ENCODE measurements around the gene UVSSA.

UVSSA gene

DNA sequence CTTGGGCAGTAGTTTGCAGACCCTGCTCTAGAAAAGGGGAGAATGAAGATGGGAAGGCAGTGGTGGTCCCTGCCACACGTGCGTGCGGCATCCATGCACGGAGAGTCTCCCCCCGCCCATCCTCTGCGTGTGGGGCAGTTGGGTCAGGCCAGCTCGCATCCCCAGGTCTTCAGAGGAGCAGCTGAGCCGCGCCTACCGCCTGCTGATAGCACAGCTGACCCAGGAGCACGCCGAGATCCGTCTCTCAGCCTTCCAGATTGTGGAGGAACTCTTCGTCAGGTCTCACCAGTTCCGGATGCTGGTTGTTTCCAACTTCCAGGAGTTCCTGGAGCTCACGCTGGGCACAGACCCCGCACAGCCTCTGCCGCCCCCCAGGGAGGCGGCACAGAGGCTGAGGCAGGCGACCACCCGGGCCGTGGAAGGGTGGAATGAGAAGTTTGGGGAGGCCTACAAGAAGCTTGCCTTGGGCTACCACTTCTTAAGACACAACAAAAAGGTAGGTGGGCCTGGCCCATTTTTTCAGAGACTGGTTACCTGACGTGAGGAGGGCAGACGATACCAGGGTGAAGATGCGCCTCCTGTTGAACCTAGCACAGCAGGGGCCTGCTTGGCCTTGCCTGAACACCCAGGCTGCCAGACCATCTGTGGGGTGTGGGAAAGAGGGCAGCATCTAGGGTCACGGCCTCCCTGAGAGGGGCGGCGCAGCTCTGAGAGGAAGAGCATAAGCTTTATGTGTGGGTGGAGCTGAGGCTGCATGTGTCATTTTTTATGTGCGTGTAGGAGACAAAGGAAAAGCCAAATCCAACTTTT lies 2.6 kb downstream of the UVSSA start:
- TF ChIP-seq, protein P1, sequence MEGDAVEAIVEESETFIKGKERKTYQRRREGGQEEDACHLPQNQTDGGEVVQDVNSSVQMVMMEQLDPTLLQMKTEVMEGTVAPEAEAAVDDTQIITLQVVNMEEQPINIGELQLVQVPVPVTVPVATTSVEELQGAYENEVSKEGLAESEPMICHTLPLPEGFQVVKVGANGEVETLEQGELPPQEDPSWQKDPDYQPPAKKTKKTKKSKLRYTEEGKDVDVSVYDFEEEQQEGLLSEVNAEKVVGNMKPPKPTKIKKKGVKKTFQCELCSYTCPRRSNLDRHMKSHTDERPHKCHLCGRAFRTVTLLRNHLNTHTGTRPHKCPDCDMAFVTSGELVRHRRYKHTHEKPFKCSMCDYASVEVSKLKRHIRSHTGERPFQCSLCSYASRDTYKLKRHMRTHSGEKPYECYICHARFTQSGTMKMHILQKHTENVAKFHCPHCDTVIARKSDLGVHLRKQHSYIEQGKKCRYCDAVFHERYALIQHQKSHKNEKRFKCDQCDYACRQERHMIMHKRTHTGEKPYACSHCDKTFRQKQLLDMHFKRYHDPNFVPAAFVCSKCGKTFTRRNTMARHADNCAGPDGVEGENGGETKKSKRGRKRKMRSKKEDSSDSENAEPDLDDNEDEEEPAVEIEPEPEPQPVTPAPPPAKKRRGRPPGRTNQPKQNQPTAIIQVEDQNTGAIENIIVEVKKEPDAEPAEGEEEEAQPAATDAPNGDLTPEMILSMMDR (IDR thresholded peaks at IDR 0.05; ENCODE audit: insufficient read depth, missing control alignments), result no peak
- FAIRE-seq, result no peak

DNA sequence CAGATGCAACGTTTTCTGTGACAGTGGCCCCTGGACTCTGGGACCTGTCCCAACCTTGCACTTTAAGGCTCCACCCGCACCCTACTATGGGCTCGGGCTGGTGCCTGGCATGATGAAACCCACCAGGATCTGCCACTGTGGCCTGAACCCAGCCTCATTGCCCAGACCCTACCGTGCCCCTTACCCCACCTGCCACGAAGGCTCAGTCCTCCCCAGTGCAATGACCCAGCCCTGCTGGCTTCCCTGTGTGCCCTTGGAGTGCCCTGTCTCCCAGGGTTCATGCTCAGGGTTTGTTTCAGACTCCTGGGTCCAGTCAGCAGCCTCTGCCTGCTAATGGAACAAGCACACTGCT lies 3.1 kb downstream of the UVSSA start:
- TF ChIP-seq, protein P1 (IDR thresholded peaks at IDR 0.05; ENCODE audit: insufficient read depth, missing control alignments), result no peak
- FAIRE-seq (no peak), DNase-seq (ENCODE audit: insufficient read length, low spot score) (no peak)

More for the DNA sequence above, 2.6 kb downstream of the UVSSA start:
- no peak for DNase-seq (ENCODE audit: insufficient read length, low spot score)

GRCh38 chr4:1351854-1352566 lies 5.0 kb downstream of the UVSSA start:
- DNase-seq (ENCODE audit: insufficient read length, low spot score), result peak; percentile 93
- TF ChIP-seq, protein P1 (IDR thresholded peaks at IDR 0.05; ENCODE audit: insufficient read depth, missing control alignments), result peak; percentile 83
- no peak for FAIRE-seq

- TF ChIP-seq, protein P1 (IDR thresholded peaks at IDR 0.05; ENCODE audit: insufficient read depth, missing control alignments), result no peak
- DNase-seq (ENCODE audit: insufficient read length, low spot score) (no peak), FAIRE-seq (no peak)
Observed at GRCh38 chr4:1352567-1352900, 5.5 kb downstream of the UVSSA start.

DNA sequence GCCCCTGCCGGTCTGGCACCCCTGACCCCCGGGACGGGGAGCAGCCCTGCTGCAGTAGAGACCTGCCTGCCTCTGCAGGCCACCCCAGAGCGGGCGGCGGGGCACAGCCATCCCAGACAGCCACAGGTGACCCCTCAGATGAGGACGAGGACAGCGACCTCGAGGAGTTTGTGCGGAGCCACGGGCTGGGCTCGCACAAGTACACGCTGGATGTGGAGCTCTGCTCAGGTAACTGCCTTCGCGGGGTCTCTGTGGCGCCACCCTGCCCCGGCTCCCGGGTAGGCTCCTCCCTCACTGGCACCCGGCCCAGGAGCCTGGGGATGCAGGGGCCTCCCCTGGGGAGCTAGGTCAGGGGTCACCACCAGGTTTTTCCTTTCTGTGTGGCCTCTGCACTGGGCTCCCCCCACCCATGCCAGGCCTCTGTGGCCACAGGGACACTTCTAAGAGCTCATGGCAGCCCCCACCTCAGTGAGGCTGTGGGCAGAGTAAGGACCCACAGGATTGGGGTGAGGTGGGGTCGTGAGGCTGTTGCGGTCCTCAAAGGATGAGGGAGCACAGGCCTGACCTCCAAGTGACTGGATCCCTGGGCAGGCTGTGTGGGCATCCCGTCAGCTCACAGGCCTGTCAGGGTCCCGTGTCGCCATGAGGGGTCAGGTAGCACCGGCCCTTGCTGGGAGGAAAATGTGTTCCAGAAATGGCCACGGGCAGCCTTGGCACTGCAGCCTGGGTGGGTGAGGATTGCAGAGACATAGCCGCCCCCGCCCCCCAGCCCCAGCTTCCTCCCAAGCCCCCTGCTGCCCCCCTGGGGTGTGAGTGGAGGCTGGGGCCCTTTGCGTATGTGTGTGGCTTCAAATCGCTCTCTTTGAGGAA lies 6.4 kb downstream of the UVSSA start:
- TF ChIP-seq, protein P1 (IDR thresholded peaks at IDR 0.05; ENCODE audit: insufficient read depth, missing control alignments), result no peak
- FAIRE-seq (no peak), DNase-seq (ENCODE audit: insufficient read length, low spot score) (no peak)

- no peak for FAIRE-seq
- no peak for DNase-seq (ENCODE audit: insufficient read length, low spot score)
Observed at GRCh38 chr4:1354136-1354982, 7.4 kb downstream of the UVSSA start.

More at GRCh38 chr4:1354136-1354982, 7.4 kb downstream of the UVSSA start:
- TF ChIP-seq, protein P1 (IDR thresholded peaks at IDR 0.05; ENCODE audit: insufficient read depth, missing control alignments), result no peak

All from D721Med (cell line).